ENCODE results near the gene POP7.
"Not testable (repeated sequence)": the region's sequence is repeated elsewhere in the genome, so short reads cannot be mapped to it uniquely, and the experiment has no call there.

The POP7 gene

GRCh38 chr7:100691676-100692577 is 14.0 kb upstream of the POP7 start:
- DNase-seq (ENCODE audit: low read depth in 2 of 2) = peak; percentile 78 to 83

GRCh38 chr7:100692578-100692961 is 13.4 kb upstream of the POP7 start:
- DNase-seq (ENCODE audit: low read depth in 2 of 2) = no peak

GRCh38 chr7:100693312-100694097 is 12.4 kb upstream of the POP7 start:
- DNase-seq (ENCODE audit: low read depth in 2 of 2) = no peak

- peak; percentile 61 to 62 for DNase-seq (ENCODE audit: low read depth in 2 of 2)
These were observed 11.7 kb upstream of the POP7 start, which contains the start of gene GIGYF1 for GRCh38 chr7:100694098-100694745. Gene GIGYF1, minus strand, starts transcription at chr7:100694250. Its CDS starts 6,012 bp downstream, at chr7:100688238.

- no peak for DNase-seq (ENCODE audit: low read depth in 2 of 2)
These were observed 9.8 kb upstream of the POP7 start for GRCh38 chr7:100696123-100696521.

- no peak for DNase-seq (ENCODE audit: low read depth in 2 of 2)
These were observed 6.9 kb upstream of the POP7 start for GRCh38 chr7:100699018-100699417.

- not testable (repeated sequence) for DNase-seq (ENCODE audit: low read depth in 2 of 2)
These were observed 4.8 kb upstream of the POP7 start for GRCh38 chr7:100701089-100701488.

GRCh38 chr7:100705320-100705752 is 585 bp upstream of the POP7 start:
- DNase-seq (ENCODE audit: low read depth in 2 of 2) = peak; percentile 71 to 85

- no peak for DNase-seq (ENCODE audit: low read depth in 2 of 2)
These were observed 871 bp downstream of the POP7 start for GRCh38 chr7:100706672-100707311.

- DNase-seq (ENCODE audit: low read depth in 2 of 2) = no peak
These were observed 2.5 kb downstream of the POP7 start for GRCh38 chr7:100708395-100708794.

- no peak for DNase-seq (ENCODE audit: low read depth in 2 of 2)
These were observed 4.5 kb downstream of the POP7 start for GRCh38 chr7:100710452-100710851.

- DNase-seq (ENCODE audit: low read depth in 2 of 2) = no peak
These were observed 5.4 kb downstream of the POP7 start for GRCh38 chr7:100711369-100711768.

GRCh38 chr7:100714725-100715124 is 8.8 kb downstream of the POP7 start:
- DNase-seq (ENCODE audit: low read depth in 2 of 2) = no peak

GRCh38 chr7:100717073-100717472 is 11.2 kb downstream of the POP7 start:
- DNase-seq (ENCODE audit: low read depth in 2 of 2) = not testable (repeated sequence)

- no peak for DNase-seq (ENCODE audit: low read depth in 2 of 2)
These were observed 13.8 kb downstream of the POP7 start for GRCh38 chr7:100719523-100720278.

GRCh38 chr7:100720279-100720670 is 14.4 kb downstream of the POP7 start, which contains the start of gene EPO:
Gene EPO, plus strand, starts transcription at chr7:100720468. Its CDS starts 513 bp downstream, at chr7:100720981.
- DNase-seq (ENCODE audit: low read depth in 2 of 2) = no peak

- no peak for DNase-seq (ENCODE audit: low read depth in 2 of 2)
These were observed 15.0 kb downstream of the POP7 start for GRCh38 chr7:100720671-100721504.

- no peak for DNase-seq (ENCODE audit: low read depth in 2 of 2)
These were observed 15.5 kb downstream of the POP7 start for GRCh38 chr7:100721505-100721812.

- DNase-seq (ENCODE audit: low read depth in 2 of 2) = no peak
These were observed 16.7 kb downstream of the POP7 start for GRCh38 chr7:100722480-100723212.
